ENCODE measurements around the gene ERGIC3.

GRCh38 chr20:35603695-35604448, 62.0 kb downstream of the ERGIC3 start:
- no peak for TF ChIP-seq CTCF (IDR thresholded peaks at IDR 0.05)
- no peak for TF ChIP-seq EZH2 (IDR thresholded peaks at IDR 0.05; ENCODE audit: borderline replicate concordance, insufficient read depth, low read depth, low read length, poor library complexity, severe bottlenecking)
